HepG2 (cell line): ENCODE data around the gene TP53TG5. TPM values are rescaled to one million over a fixed set of nuclear protein-coding genes. Genes with fewer than 3 reads are reported as not detected.
A peak's percentile ranks its signal among the peaks of the same experiment; 100 is the strongest.

ENCODE experiments used
- ARNT ChIP-seq: fragments of 450-650 bp; IDR thresholded peaks from 2 replicates; pipeline ENCODE4 v1.6.1; 2017
- BCL6 ChIP-seq: IDR thresholded peaks from 2 replicates; pipeline ENCODE4 v1.6.1; 2016; ENCODE audit warnings: missing genetic modification reagents, missing compliant biosample characterization
- CCDC6 ChIP-seq: sonication (generic); formaldehyde crosslinking; IDR thresholded peaks from 2 replicates; pipeline ENCODE4 v1.8.1; 2022; ENCODE audit warnings: mild to moderate bottlenecking, missing genetic modification reagents, moderate library complexity
- CREM ChIP-seq, 2 experiments: sonication (generic) in 1 of 2; formaldehyde crosslinking in 1 of 2; IDR thresholded peaks; 2 replicates each; pipeline versions ENCODE4 v1.4.0 to v1.6.1; 2016 to 2020; ENCODE audit warnings: antibody characterized with exemption in 1 of 2, mild to moderate bottlenecking in 1 of 2, missing genetic modification reagents in 1 of 2
- CSRNP2 ChIP-seq: sonication (generic); formaldehyde crosslinking; conservative IDR thresholded peaks from 2 replicates; pipeline ENCODE4 v1.8.0; 2022; ENCODE audit warnings: low read depth, missing genetic modification reagents
- HCFC1 ChIP-seq: fragments of 150-350 bp; IDR thresholded peaks from 2 replicates; pipeline ENCODE4 v1.6.1; 2014; ENCODE audit warnings: low read depth, low read length
- MTF1 ChIP-seq: sonication (generic); formaldehyde crosslinking; IDR thresholded peaks from 2 replicates; pipeline ENCODE4 v1.5.0; 2020; ENCODE audit warnings: missing genetic modification reagents
- NR1H2 ChIP-seq: sonication (generic); formaldehyde crosslinking; IDR thresholded peaks from 2 replicates; pipeline ENCODE4 v1.8.1; 2022; ENCODE audit warnings: low read depth, missing genetic modification reagents, borderline replicate concordance
- RFXANK ChIP-seq: IDR thresholded peaks from 2 replicates; pipeline ENCODE4 v1.6.1; 2016
- SAFB2 ChIP-seq: sonication (generic); formaldehyde crosslinking; IDR thresholded peaks from 2 replicates; pipeline ENCODE4 v1.5.1; 2020; ENCODE audit warnings: missing genetic modification reagents, low read depth, mild to moderate bottlenecking, borderline replicate concordance
- SAP130 ChIP-seq: IDR thresholded peaks from 2 replicates; pipeline ENCODE4 v1.6.1; 2016; ENCODE audit warnings: low read depth
- SIN3A ChIP-seq: IDR thresholded peaks from 2 replicates; pipeline ENCODE4 v1.6.1; 2011; ENCODE audit warnings: low read depth, mild to moderate bottlenecking, control low read depth, low read length, borderline replicate concordance
- SNAI1 ChIP-seq: sonication (generic); formaldehyde crosslinking; IDR thresholded peaks from 2 replicates; pipeline ENCODE4 v1.5.0; 2020; ENCODE audit warnings: mild to moderate bottlenecking, missing genetic modification reagents, borderline replicate concordance
- SYNCRIP ChIP-seq: fragments of 200-400 bp; formaldehyde crosslinking; IDR thresholded peaks from 2 replicates; pipeline ENCODE4 v1.6.1; 2018; ENCODE audit warnings: mild to moderate bottlenecking, low read depth, low read length; ENCODE audit not compliant: insufficient read depth
- TBX3 ChIP-seq: fragments of 450-650 bp; IDR thresholded peaks from 2 replicates; pipeline ENCODE4 v1.6.1; 2017; ENCODE audit warnings: antibody characterized with exemption, mild to moderate bottlenecking, inconsistent platforms, borderline replicate concordance
- THAP7 ChIP-seq: sonication (generic); formaldehyde crosslinking; IDR thresholded peaks from 2 replicates; pipeline ENCODE4 v1.8.1; 2023; ENCODE audit warnings: mild to moderate bottlenecking, missing genetic modification reagents
- ZNF10 ChIP-seq: sonication (generic); formaldehyde crosslinking; IDR thresholded peaks from 2 replicates; pipeline ENCODE4 v1.4.0; 2020; ENCODE audit warnings: mild to moderate bottlenecking, low read depth, missing genetic modification reagents, borderline replicate concordance
- ZNF160 ChIP-seq: sonication (generic); formaldehyde crosslinking; IDR thresholded peaks from 2 replicates; pipeline ENCODE4 v1.8.0; 2022; ENCODE audit warnings: mild to moderate bottlenecking, inconsistent platforms, missing genetic modification reagents
- ZNF205 ChIP-seq: IDR thresholded peaks from 2 replicates; pipeline ENCODE4 v1.6.1; 2018; ENCODE audit warnings: missing biosample characterization, missing genetic modification reagents
- ZNF235 ChIP-seq: sonication (generic); formaldehyde crosslinking; IDR thresholded peaks from 2 replicates; pipeline ENCODE4 v1.8.1; 2023; ENCODE audit warnings: mild to moderate bottlenecking, missing genetic modification reagents, borderline replicate concordance
- ZNF263 ChIP-seq: sonication (generic); formaldehyde crosslinking; IDR thresholded peaks from 2 replicates; pipeline ENCODE4 v1.4.0; 2020; ENCODE audit warnings: missing genetic modification reagents
- ZNF350 ChIP-seq: sonication (generic); formaldehyde crosslinking; IDR thresholded peaks from 2 replicates; pipeline ENCODE4 v1.4.0; 2020; ENCODE audit warnings: mild to moderate bottlenecking, low read depth, missing genetic modification reagents, borderline replicate concordance
- ZNF780A ChIP-seq: sonication (generic); formaldehyde crosslinking; IDR thresholded peaks from 2 replicates; pipeline ENCODE4 v1.8.0; 2022; ENCODE audit warnings: mild to moderate bottlenecking, missing genetic modification reagents, moderate library complexity
- ZNF83 ChIP-seq: sonication (generic); formaldehyde crosslinking; IDR thresholded peaks from 2 replicates; pipeline ENCODE4 v1.4.0; 2020; ENCODE audit warnings: missing genetic modification reagents, mild to moderate bottlenecking, borderline replicate concordance
- ZNF850 ChIP-seq: sonication (generic); formaldehyde crosslinking; conservative IDR thresholded peaks from 2 replicates; pipeline ENCODE4 v1.9.0; 2021; ENCODE audit warnings: mild to moderate bottlenecking, missing genetic modification reagents
- polyA plus RNA-seq, 8 experiments: library from polyadenylated mRNA; depleted of rRNA in 3 of 8; stranded (reverse) in 7 of 8; unstranded in 1 of 8; fragments of >200 nt; fragmentation: Illumina TruSeq in 4 of 8; extraction: Trizol in 4 of 8; gene quantifications; 2 replicates each; pipeline versions ENCODE4 v1.2.1 to v1.2.3, GENCODE V29; 2011 to 2016; ENCODE audit warnings: low read depth in 4 of 8, missing spikeins in 1 of 8, mixed read lengths in 1 of 8; ENCODE audit not compliant: insufficient read depth in 1 of 8
- total RNA-seq, 5 experiments: library from RNA; depleted of rRNA; stranded (reverse); fragments of >200 nt; fragmentation: Illumina TruSeq; extraction: Trizol; gene quantifications; 2 replicates each; pipeline ENCODE4 v1.2.3, GENCODE V29; 2016; ENCODE audit warnings: low read depth in 1 of 5
- TF ChIP-seq, protein P1 (sequence below): sonication (generic); formaldehyde crosslinking; IDR thresholded peaks from 2 replicates; pipeline ENCODE4 v1.4.0; 2020; ENCODE audit warnings: mild to moderate bottlenecking, low read depth, missing genetic modification reagents
- TF ChIP-seq, protein P2 (sequence below): fragments of 450-650 bp; IDR thresholded peaks from 2 replicates; pipeline ENCODE4 v1.6.1; 2017

TP53TG5 gene
- total and polyA plus RNA-seq, 2 of the 13 experiments (the other 11 are each of a cell fraction or from before 2014, with no cell fraction given), result 0.11 TPM; not detected in 1

- no peak for TF ChIP-seq CSRNP2
- TF ChIP-seq, protein P1, sequence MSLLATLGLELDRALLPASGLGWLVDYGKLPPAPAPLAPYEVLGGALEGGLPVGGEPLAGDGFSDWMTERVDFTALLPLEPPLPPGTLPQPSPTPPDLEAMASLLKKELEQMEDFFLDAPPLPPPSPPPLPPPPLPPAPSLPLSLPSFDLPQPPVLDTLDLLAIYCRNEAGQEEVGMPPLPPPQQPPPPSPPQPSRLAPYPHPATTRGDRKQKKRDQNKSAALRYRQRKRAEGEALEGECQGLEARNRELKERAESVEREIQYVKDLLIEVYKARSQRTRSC (CRISPR knock-in tag), result no peak
- peak; percentile 63; the same call in 1 of the 2 replicates for TF ChIP-seq SAFB2 (CRISPR knock-in tag)
- TF ChIP-seq SYNCRIP, result no peak
- no peak for TF ChIP-seq ZNF850 (CRISPR knock-in tag)
- TF ChIP-seq ZNF83 (CRISPR knock-in tag), result no peak
- TF ChIP-seq NR1H2, result no peak
- TF ChIP-seq ZNF263 (CRISPR knock-in tag), result no peak
- no peak for TF ChIP-seq SNAI1 (CRISPR knock-in tag)
- TF ChIP-seq RFXANK, result no peak; the same call in 1 of the 2 replicates
- no peak for TF ChIP-seq ZNF235 (CRISPR knock-in tag)
- TF ChIP-seq SIN3A, result no peak
- no peak for TF ChIP-seq ZNF160 (CRISPR knock-in tag)
- no peak for TF ChIP-seq ARNT
- TF ChIP-seq CREM (IDR thresholded peaks at IDR 0.05), result no peak
- no peak for TF ChIP-seq CREM (CRISPR knock-in tag; IDR thresholded peaks at IDR 0.05)
- TF ChIP-seq TBX3, result no peak
- TF ChIP-seq ZNF205 (CRISPR knock-in tag), result no peak; the same call in 1 of the 2 replicates
- no peak for TF ChIP-seq ZNF780A (CRISPR knock-in tag)
- TF ChIP-seq HCFC1, result no peak
- no peak for TF ChIP-seq THAP7 (CRISPR knock-in tag)
- no peak for TF ChIP-seq ZNF10 (CRISPR knock-in tag)
- TF ChIP-seq MTF1 (CRISPR knock-in tag), result no peak
- peak; percentile 52; the same call in 1 of the 2 replicates for TF ChIP-seq BCL6 (CRISPR knock-in tag)
- TF ChIP-seq ZNF350 (CRISPR knock-in tag), result no peak; the same call in 1 of the 2 replicates
- peak; percentile 80 for TF ChIP-seq SAP130 (CRISPR knock-in tag)
- TF ChIP-seq, protein P2, sequence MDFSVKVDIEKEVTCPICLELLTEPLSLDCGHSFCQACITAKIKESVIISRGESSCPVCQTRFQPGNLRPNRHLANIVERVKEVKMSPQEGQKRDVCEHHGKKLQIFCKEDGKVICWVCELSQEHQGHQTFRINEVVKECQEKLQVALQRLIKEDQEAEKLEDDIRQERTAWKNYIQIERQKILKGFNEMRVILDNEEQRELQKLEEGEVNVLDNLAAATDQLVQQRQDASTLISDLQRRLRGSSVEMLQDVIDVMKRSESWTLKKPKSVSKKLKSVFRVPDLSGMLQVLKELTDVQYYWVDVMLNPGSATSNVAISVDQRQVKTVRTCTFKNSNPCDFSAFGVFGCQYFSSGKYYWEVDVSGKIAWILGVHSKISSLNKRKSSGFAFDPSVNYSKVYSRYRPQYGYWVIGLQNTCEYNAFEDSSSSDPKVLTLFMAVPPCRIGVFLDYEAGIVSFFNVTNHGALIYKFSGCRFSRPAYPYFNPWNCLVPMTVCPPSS, result no peak
- no peak for TF ChIP-seq CCDC6 (CRISPR knock-in tag)
Observed at GRCh38 chr20:45338121-45339030, 39.7 kb downstream of the TP53TG5 start (continued).
